ENCODE measurements around the gene CNGA3.

- TF ChIP-seq CTCF (tag by site-specific recombination; IDR thresholded peaks at IDR 0.05) (no peak), ZBTB20 (tag by site-specific recombination; IDR thresholded peaks at IDR 0.05) (no peak), ZNF140 (tag by site-specific recombination; IDR thresholded peaks at IDR 0.05) (no peak)
- TF ChIP-seq, protein P1, sequence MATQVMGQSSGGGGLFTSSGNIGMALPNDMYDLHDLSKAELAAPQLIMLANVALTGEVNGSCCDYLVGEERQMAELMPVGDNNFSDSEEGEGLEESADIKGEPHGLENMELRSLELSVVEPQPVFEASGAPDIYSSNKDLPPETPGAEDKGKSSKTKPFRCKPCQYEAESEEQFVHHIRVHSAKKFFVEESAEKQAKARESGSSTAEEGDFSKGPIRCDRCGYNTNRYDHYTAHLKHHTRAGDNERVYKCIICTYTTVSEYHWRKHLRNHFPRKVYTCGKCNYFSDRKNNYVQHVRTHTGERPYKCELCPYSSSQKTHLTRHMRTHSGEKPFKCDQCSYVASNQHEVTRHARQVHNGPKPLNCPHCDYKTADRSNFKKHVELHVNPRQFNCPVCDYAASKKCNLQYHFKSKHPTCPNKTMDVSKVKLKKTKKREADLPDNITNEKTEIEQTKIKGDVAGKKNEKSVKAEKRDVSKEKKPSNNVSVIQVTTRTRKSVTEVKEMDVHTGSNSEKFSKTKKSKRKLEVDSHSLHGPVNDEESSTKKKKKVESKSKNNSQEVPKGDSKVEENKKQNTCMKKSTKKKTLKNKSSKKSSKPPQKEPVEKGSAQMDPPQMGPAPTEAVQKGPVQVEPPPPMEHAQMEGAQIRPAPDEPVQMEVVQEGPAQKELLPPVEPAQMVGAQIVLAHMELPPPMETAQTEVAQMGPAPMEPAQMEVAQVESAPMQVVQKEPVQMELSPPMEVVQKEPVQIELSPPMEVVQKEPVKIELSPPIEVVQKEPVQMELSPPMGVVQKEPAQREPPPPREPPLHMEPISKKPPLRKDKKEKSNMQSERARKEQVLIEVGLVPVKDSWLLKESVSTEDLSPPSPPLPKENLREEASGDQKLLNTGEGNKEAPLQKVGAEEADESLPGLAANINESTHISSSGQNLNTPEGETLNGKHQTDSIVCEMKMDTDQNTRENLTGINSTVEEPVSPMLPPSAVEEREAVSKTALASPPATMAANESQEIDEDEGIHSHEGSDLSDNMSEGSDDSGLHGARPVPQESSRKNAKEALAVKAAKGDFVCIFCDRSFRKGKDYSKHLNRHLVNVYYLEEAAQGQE (tag by site-specific recombination; IDR thresholded peaks at IDR 0.05): no peak
These were observed 30.7 kb downstream of the CNGA3 start for GRCh38 chr2:98376996-98377395.
